Stimulated activated CD4-positive, alpha-beta T cell treated with anti-CD3 and anti-CD28 coated beads, TNF-alpha, amount 100 ng/mL, for 24 hours (primary cell): Measurements from ENCODE around the gene MTA3.

Experiments
- DNase-seq, 3 experiments: peaks; one replicate each; pipeline ENCODE4 v3.0.0-alpha.2; 2020; ENCODE audit warnings: low read depth in 3 of 3

MTA3 gene

DNA sequence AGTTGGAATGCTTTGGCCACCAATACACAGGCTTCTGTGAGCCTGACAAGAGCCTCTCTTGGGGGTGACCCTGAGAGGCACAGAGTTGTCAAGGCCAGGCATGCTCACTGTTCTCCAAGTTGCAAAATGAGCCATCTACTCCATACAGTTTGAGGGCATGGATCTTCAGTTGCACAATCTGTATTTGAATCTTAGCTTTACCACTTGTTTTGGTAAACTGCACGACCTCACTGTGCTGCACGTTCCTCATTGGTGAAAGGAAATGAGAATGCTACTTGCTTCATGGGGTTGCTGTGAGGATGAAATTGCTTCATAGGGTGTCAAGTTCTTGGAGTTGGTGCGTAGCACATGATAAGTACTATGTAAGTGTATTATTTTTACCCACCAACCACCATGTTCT lies 235.9 kb downstream of the MTA3 start:
- DNase-seq: no peak

DNA sequence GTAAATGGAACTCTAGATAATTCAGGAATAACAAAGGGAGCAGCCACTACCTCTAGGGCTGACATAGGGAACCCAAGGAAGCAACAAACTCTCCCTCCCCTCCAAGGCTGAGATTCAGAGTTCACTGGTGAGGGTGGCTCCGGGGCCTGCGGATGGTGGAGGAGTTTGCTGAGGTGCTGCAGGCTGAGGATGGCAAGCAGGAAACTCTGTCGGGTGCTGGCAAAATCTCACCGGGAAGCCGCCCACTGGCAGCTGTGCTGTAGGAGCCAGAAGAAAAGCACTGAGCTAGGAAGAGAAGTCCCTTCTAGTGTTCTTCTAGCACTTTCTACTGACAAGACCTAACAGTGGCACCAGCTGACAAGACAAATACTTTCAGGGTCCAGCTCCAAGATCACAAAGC lies 236.5 kb downstream of the MTA3 start:
- no peak for DNase-seq
